Ovary (tissue), 3 donors: Measurements from ENCODE around the gene RBM42.

Experiments used
- CTCF ChIP-seq, 3 donors: fragments of 450-650 bp in 2 of 3; fragments of 200-600 bp in 1 of 3; IDR thresholded peaks; one replicate each; pipeline versions ENCODE4 v1.5.1 to v1.8.0; 2016 to 2022; ENCODE audit warnings: antibody characterized with exemption in 3 of 3, mild to moderate bottlenecking in 1 of 3
- EP300 ChIP-seq: sonication (generic); formaldehyde crosslinking; IDR thresholded peaks from one replicate; pipeline ENCODE4 v1.6.1; 2017; ENCODE audit warnings: antibody characterized with exemption
- POLR2A ChIP-seq: fragments of 450-650 bp; IDR thresholded peaks from one replicate; pipeline ENCODE4 v1.6.1; 2017; ENCODE audit warnings: antibody characterized with exemption, mild to moderate bottlenecking, moderate library complexity
- donor health status: DM: no; HTN: no; CAD: no.

DNA sequence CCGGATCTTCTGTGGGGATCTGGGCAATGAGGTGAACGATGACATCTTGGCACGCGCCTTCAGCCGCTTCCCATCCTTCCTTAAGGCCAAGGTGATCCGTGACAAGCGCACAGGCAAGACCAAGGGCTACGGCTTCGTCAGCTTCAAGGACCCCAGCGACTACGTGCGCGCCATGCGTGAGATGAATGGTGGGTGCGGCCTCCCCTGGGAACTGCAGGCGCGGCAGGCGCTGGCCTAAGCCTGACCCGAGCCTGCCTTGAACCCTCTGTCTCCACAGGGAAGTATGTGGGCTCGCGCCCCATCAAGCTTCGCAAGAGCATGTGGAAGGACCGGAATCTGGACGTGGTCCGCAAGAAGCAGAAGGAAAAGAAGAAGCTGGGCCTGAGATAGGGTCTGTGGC is 8.3 kb downstream of the RBM42 start:
- TF ChIP-seq CTCF (IDR thresholded peaks at IDR 0.05): no peak
- TF ChIP-seq POLR2A: no peak
- TF ChIP-seq EP300: no peak
